NB4 (cell line): Measurements from ENCODE around the gene LRPPRC.

Experiments used
- DNase-seq: peaks from one replicate; pipeline ENCODE4 v3.0.0; 2010; ENCODE audit warnings: low read depth
- H3K4me3 ChIP-seq: one replicate; pipeline ENCODE4 v1.5.1; 2011; ENCODE audit warnings: mild to moderate bottlenecking, low read depth, low read length, moderate library complexity
- CTCF ChIP-seq: IDR thresholded peaks from one replicate; pipeline ENCODE4 v1.5.1; 2012; ENCODE audit warnings: low read depth, low read length
- MAX ChIP-seq: IDR thresholded peaks from 2 replicates; pipeline ENCODE4 v1.6.1; 2011; ENCODE audit warnings: low read depth, low read length
- MYC ChIP-seq: IDR thresholded peaks from 2 replicates; pipeline ENCODE4 v1.6.1; 2011; ENCODE audit warnings: low read depth, low read length
- POLR2A ChIP-seq: IDR thresholded peaks from 2 replicates; pipeline ENCODE4 v1.6.1; 2011; ENCODE audit warnings: mild to moderate bottlenecking; ENCODE audit not compliant: insufficient read length; ENCODE audit errors: extremely low read depth

Gene LRPPRC

DNA sequence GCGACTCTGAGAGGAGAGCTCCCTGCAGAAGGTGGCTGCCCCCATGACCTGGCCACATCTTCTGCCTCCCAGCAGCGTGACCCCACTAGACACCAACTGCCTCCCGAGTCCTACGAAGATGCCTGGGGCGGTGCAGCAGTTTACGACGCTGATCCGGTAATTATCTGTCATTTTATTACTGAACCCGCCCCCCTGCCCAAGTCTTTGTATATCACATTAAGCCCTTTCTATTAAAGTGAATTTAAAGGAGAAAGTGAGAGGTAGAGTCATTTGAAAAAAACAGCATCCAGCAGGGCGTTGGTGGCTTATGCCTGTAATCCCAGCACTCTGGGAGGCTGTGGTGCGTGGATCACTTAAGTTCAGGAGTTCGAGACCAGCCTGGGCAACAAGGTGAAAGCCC is 123.6 kb downstream of the LRPPRC start:
- H3K4me3 ChIP-seq: no peak overlapping the region
- DNase-seq: no peak
- TF ChIP-seq MYC (no peak), POLR2A (no peak)

GRCh38 chr2:43855292-43855691 is 140.5 kb downstream of the LRPPRC start:
- no peak for DNase-seq
- H3K4me3 ChIP-seq: no peak overlapping the region
- TF ChIP-seq POLR2A (no peak), MYC (no peak), MAX (no peak), CTCF (no peak)

GRCh38 chr2:43854671-43855070 is 141.1 kb downstream of the LRPPRC start:
- H3K4me3 ChIP-seq: no peak overlapping the region
- TF ChIP-seq CTCF: no peak
- TF ChIP-seq POLR2A: no peak
- TF ChIP-seq MYC: no peak
- no peak for TF ChIP-seq MAX
- no peak for DNase-seq

DNA sequence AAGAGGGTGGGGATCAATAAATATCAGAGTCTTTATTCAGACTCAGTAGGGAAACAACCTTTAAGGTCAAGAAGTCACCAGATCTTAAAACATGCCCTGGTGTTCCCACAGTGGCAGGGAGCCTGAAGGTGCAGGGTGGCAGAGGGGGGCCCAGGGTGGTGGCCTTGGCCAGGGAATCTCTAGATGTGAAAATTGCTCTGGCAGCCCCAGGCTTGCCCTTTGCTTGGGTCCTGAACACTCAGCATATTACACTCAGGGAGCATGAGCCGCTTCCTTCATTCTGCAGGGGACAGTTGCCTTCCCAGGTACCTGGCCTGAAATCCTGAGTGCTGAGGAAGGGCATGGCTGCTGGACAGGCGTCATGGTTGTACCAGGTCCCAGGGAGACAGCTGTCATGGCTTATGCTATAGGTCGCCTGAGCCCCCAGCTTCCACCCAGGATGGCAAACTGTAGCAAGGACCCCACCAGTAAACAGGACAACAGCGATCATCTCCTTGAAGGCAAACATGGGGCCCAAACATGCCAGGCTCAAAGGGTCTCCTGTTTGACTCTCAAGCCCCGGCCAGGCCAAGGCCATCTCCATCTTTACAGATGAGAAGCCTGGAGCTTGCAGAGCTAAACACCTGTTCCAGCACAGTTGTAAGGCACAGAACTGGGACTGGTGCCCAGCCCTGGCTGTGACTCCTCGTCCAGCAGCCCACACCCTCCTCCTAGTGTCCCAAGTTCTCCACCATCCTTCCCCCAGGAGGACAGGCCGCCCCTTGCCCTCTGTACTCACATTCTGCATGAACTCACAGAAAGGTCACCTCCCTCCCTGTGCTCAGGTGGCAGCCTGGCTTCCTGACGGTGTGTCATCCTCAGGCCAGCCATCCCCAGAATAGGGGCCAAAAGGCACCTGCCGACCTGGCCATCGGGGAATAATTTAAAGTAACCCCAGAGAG is 142.4 kb downstream of the LRPPRC start:
- no peak for TF ChIP-seq CTCF
- DNase-seq: no peak
- H3K4me3 ChIP-seq: no peak overlapping the region

DNA sequence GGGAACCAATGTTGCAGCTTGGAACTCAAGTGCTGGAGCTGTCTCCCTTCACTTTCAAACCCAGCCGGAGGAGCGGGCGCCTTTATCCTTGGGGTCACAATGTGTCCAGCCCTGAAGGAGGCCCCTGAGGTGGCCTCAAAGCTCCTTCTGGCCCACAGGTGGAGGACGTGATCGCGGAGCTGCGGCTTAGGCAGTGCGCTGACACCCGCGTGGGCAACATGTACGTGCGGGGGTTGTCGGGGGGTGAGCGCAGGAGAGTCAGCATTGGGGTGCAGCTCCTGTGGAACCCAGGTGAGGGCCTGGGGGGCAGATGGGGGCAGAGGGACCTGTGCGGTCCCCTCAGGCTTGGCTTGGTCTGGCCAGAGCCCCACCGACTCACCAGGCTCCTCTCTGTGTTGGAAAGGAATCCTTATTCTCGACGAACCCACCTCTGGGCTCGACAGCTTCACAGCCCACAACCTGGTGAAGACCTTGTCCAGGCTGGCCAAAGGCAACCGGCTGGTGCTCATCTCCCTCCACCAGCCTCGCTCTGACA is 143.5 kb downstream of the LRPPRC start:
- H3K4me3 ChIP-seq: no peak overlapping the region
- TF ChIP-seq MYC (no peak), POLR2A (no peak), CTCF (no peak), MAX (no peak)
- no peak for DNase-seq

GRCh38 chr2:43851011-43851980 is 144.5 kb downstream of the LRPPRC start:
- no peak for TF ChIP-seq CTCF
- no peak for TF ChIP-seq MYC
- TF ChIP-seq POLR2A: no peak
- TF ChIP-seq MAX: no peak
- H3K4me3 ChIP-seq: no peak overlapping the region
- DNase-seq: no peak
